NCI-H2171 (cell line): ENCODE results near the gene ADTRP.

ENCODE experiments used
- DNase-seq: peaks from one replicate; lab custom pipeline; 2025; lab: John Stamatoyannopoulos, UW

The ADTRP gene

DNA sequence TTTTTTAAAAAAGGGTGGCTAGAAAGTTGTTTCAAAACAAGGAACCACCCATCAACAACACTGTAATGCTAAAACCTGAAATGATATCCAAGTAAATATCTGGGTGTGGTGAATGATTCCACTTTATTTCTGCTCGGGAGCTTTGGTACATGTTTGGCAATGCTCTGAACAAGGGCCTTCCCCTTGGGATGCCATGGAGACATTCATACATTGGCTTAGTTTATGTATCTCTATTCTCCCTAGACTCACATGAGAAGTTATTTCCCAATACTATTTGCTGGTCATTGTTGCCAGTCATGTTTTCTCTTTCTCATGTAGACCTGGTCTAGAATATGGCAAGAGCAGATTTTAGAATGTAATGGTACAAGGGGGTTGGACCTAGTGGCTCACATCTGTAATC lies 22.9 kb downstream of the ADTRP start:
- DNase-seq = no peak

GRCh38 chr6:11754625-11755271 lies 23.9 kb downstream of the ADTRP start:
- no peak for DNase-seq

GRCh38 chr6:11753798-11754197 lies 24.8 kb downstream of the ADTRP start:
- DNase-seq = no peak

GRCh38 chr6:11752360-11752759 lies 26.2 kb downstream of the ADTRP start:
- no peak for DNase-seq

DNA sequence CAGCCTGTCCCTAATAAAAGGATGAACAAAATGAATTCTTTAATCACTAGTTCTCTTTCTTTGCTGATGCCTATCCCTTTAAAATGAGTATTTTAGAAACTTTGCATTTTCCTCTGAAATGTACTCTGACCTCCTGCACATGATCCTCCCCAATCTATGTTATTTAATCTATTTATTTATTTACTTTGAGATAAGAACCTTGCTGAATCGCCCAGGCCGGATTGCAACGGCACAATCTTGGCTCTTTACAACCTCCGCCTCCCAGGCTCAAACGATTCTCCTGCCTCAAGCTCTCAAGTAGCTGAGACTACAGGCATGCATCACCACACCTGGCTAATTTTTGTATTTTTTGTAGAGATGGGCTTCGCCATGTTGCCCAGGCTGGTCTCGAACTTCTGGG lies 27.9 kb downstream of the ADTRP start:
- no peak for DNase-seq

DNA sequence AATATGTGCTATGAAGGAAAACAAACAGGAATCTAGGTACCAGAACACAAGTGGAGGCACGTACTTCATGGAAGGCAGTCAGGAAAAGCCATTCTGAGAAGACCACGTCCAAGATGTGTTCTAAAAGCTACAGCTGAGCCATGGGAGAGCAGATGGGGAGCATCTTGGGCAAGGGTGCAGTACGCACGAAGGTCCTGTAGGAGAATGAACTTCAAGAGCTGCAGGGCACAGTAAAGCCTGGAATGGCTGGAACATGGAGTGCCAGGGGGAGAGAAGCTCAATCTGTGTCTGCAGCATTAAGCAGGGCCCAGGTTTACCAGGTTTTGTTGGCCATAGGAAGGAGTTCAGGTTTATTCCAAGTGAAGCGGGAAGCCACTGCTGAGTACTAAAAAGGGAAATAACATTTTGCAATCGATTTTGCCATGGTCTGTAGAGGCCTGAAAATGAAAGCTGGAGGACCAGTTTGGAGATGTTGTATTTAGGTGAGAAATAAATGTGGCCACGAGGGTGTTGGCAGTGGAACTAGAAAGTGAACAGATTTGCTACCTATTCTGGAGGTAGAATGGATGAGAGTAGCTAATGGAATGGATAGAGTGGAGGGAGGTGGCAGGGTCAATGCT lies 29.9 kb downstream of the ADTRP start:
- DNase-seq = no peak

DNA sequence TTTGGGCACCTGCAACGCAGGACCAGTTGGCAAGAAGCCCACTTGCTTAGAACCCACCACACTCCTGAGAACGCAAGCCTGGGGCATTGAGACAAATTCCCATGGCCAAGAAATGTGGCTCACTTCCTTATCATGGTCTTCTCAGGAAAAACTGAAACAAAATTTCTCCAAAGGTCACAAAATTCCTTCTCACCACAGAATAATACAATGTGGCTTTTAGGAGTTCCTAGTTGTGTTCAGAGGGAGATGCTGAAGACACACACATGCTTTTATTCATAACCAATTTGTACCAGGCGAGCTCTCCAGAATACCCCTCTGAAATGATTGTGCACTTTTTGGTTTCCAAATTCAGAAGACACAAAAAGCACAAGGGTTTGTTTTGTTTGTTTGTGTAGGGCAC lies 31.6 kb downstream of the ADTRP start:
- no peak for DNase-seq

- no peak for DNase-seq
These were observed 33.9 kb downstream of the ADTRP start for GRCh38 chr6:11744753-11745152.

GRCh38 chr6:11744101-11744500 lies 34.5 kb downstream of the ADTRP start:
- no peak for DNase-seq

GRCh38 chr6:11740875-11741274 lies 37.7 kb downstream of the ADTRP start:
- no peak for DNase-seq

DNA sequence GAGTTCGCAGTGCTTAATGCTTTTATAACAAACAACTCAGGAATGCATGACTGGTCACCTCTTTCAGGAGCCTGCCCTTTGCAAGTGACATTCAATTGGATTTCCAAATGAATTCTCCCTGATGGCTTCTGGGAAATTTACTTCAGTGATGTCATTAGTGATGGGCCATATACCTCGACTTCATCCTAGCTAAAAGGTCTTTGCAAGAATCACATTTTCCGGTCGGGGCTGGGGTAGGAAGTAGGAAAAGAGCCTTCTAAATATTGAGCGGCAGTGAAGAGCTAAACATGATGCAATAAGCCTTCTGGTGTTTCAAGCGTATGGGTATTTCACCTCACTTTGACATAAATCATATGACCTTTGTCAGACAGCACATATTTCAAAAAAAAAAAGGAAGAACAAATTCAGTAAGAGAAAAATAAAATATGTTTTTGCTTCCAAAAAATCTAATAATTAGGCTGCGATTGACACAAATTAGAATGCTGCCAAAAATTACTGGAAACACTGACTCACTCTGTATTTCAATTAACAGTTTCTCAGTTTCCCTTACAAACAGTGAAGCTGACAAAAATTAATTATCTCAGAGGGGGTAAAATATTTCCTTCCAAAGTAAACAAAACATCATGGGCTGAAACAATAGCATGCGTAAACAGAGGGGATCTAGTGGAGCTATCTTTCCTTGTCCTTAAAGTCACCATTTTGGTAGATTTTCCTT lies 39.8 kb downstream of the ADTRP start:
- no peak for DNase-seq

- no peak for DNase-seq
These were observed 40.4 kb downstream of the ADTRP start for GRCh38 chr6:11738234-11738633.

DNA sequence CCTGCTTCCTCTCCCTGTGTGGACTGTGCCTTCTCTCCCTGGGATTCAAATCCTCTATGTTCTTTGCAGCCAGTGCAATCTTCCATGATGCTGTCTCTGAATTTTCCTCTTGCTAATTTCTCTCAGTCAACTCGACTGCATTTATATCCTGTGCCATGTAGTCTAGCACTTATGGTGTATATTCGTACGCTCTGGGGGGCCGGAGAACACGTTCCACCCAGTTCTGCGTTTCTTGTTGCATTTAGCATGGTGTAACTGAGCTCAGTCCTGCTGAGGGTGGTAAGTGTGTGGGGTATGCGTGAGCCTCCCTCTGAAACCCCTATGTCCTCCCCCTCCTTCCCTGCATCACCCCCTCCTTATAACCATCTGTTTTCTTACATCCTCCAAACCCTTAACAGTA lies 42.0 kb downstream of the ADTRP start:
- no peak for DNase-seq

- no peak for DNase-seq
These were observed 43.6 kb downstream of the ADTRP start for GRCh38 chr6:11734861-11735613.

DNA sequence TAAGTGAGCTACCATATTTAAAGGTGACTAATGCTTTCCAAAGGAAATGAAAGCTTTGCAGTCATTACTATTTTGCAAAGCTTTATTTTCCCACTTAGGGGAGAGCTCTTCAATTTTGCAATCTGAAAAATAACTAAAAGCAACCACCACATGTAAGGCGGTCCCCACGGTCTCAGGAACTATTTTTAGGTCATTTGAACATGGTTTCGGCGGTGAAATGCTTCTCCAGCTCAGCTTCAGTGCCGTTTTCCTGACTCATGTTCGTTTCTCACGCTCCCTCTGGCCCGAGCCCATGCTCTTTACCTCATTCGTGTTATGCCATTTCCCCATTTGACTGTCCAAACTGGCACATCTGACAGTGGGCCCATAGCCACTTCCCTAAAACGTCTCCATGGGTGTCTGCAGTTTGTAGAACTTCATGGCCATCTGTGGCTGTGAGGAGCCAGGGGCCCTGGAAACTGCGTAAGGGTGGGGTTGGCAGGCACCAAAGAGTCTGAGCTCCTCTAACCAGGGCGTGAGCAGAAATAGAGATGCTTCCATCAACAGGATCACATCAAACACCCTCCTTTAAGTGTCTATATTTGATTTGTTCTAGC lies 46.5 kb downstream of the ADTRP start:
- DNase-seq = no peak

DNA sequence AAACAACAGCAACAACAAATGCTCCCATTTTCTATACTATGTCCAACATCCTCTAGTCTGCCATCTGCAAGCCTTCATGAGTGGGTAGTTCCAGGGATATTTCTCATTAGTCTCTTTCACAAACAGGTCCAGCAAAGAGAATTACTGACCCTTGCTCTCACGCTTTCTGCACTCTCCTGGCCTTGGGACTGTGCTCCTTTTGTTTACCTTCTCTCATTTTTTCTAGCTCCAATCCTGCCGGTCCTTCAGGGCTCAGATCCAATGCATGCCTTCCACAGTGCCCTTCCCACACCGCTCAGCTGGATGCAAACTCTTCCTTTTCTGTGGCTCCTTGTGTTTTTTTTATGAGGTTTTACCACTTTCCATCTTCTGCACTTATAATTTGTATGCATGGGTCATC lies 47.2 kb downstream of the ADTRP start:
- DNase-seq = no peak

DNA sequence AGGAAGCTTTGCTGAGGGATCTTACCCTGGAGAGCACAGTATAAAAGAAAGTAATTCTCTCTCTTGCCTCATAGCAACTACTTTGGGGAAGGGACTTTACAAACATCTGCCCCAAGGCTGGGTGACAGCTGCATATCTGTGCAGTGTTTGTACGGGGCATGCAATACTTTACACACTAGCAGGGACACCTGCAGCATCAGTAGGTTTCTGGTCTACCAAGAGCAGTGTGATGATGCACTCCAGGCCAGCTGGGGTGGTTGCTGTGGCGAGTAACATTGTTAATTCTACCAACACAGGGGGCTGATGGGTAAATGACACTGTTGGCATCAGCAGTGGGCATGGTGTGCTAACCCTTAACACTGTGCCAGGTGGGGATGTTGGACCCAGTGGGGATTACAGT lies 48.0 kb downstream of the ADTRP start:
- DNase-seq = no peak

- no peak for DNase-seq
These were observed 49.5 kb downstream of the ADTRP start for GRCh38 chr6:11729076-11729475.

- no peak for DNase-seq
These were observed 50.3 kb downstream of the ADTRP start for GRCh38 chr6:11727998-11728961.

DNA sequence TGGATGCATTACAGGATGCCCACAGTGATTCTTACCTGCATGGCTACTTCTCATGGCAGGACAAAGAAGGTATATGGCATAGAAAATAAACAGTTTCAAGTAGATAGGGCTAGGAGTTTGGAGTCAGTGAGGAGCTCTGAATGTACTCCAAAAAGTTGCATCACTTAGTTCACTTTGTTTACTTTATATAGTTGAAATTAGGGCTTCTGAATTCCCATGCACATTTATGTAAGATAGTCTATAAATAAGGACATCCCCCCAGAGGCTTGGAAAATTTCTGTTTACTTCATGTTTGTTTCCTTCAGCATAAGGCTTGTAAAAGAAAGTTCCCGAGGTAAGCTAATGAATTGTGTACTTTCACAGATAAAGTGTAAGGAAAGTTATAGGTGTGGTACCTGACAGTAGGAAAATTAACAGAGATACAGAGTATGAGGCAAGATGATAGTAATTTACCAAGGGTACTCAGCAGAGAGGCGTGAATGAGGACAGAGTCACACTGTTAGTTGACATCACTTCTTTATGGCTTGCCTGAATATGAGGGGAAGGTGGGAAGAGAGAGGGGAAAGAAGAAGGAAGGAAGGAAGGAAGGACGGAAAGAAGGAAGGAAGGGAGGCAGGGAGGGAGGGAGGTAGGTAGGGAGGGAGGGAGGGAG lies 51.1 kb downstream of the ADTRP start:
- no peak for DNase-seq

DNA sequence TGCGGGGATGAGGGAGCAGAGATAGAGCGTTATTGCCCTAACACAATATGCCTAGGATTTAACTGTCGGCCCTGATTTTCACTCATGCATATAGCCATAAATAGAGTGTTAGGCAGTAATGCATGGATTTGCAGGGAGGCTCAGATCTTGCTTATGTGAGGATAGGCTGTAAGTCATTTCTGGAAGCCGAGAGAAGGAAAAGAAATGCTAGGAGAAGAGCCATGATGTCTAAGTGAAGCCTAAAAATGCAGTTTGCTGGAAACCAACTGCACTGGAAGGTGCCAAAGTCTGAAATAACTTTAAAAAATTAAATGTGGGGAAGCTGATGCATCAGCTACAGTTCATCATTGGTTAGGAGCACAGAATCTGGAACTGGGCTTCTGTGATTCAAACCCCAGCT lies 54.3 kb downstream of the ADTRP start:
- DNase-seq = no peak
